Measurements from ENCODE around the gene ARHGEF26. TPM values are rescaled to one million over a fixed set of nuclear protein-coding genes. Genes with fewer than 3 reads are reported as not detected.

ARHGEF26 gene
- total RNA-seq, 1 experiment from 2014 or later = 20.8 TPM

DNA sequence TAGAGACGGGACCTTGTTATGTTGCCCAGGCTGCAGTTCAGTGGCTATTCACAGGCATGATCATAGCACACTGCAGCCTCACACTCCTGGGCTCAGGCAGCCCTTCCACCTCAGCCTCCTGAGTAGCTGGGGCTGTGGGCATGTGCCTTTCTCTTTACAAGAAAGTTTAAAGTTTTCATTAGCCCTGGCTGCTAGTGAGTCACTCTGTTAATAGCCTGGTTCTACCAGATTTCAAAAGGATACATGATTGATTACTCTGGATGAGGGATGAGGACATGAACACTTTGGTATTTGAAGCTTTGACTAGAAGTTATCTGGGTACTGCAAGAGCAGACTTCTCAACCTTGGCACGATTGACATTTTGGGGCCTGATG, 108.0 kb downstream of the ARHGEF26 start:
- Histone ChIP-seq H3K27me3 (replicated peaks; ENCODE audit: control insufficient read depth, insufficient read depth, low read length) (no peaks in the 10 kb centered on the region), H3K36me3 (ENCODE audit: control insufficient read depth, insufficient read depth, low read length) (no peaks in the 10 kb centered on the region), H3K4me1 (peaks cover 22% of the 10 kb centered on the region), H3K4me3 (ENCODE audit: low read depth, low read length) (no peak overlapping the region), H3K9me3 (no peaks in the 10 kb centered on the region)
- POLR2A ChIA-PET = no interaction called here
- H3K9me3 Mint-ChIP-seq (ENCODE audit: unreplicated experiment) = no peaks in the 10 kb centered on the region
- no peak overlapping the region for H3K27ac Mint-ChIP-seq (ENCODE audit: unreplicated experiment)
- BruUV-seq (replicated peaks) = no TSS peak
- CTCF ChIA-PET = no interaction called here
- peaks cover 9% of the 10 kb centered on the region for H3K4me1 Mint-ChIP-seq (ENCODE audit: low read depth, unreplicated experiment)
- H3K4me3 Mint-ChIP-seq (ENCODE audit: unreplicated experiment) = no peak overlapping the region
- TF ChIP-seq, protein P1, sequence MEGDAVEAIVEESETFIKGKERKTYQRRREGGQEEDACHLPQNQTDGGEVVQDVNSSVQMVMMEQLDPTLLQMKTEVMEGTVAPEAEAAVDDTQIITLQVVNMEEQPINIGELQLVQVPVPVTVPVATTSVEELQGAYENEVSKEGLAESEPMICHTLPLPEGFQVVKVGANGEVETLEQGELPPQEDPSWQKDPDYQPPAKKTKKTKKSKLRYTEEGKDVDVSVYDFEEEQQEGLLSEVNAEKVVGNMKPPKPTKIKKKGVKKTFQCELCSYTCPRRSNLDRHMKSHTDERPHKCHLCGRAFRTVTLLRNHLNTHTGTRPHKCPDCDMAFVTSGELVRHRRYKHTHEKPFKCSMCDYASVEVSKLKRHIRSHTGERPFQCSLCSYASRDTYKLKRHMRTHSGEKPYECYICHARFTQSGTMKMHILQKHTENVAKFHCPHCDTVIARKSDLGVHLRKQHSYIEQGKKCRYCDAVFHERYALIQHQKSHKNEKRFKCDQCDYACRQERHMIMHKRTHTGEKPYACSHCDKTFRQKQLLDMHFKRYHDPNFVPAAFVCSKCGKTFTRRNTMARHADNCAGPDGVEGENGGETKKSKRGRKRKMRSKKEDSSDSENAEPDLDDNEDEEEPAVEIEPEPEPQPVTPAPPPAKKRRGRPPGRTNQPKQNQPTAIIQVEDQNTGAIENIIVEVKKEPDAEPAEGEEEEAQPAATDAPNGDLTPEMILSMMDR (IDR thresholded peaks at IDR 0.05; ENCODE audit: insufficient read depth in 1 of 2, low read depth in 1 of 2, low read length in 1 of 2, severe bottlenecking in 1 of 2, unreplicated experiment in 1 of 2) = no peak
- intact Hi-C loops (cut with micrococcal nuclease; ENCODE audit: unreplicated experiment) = no loop called here
- H3K36me3 Mint-ChIP-seq (ENCODE audit: insufficient read depth, unreplicated experiment) = peaks cover 5% of the 10 kb centered on the region
- peak in 1 of 2 experiments; percentile 9 for DNase-seq
- no peaks in the 10 kb centered on the region for H3K27me3 Mint-ChIP-seq (ENCODE audit: insufficient read depth, unreplicated experiment)

DNA sequence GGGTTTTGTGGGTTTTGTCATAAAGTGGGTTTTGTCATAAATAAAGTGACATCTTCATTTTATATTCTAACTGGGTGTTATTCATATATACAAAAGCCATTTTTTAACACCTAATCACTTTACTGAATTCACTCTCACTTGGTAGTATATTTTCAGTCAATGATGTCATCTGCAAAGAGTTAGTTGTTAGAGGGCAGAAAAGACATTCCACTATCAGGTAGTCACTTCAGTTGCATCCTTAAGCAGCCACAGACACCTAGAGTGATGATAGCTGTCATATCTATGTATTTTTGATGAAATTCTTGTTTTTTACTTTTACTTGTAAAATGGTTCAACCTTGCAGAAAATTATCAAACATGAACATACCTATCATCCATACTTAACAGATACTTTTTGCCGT, 114.1 kb downstream of the ARHGEF26 start:
- no peaks in the 10 kb centered on the region for H3K9me3 ChIP-seq
- no peak for DNase-seq
- no TSS peak for BruUV-seq (replicated peaks)
- CTCF ChIA-PET = no interaction called here
- TF ChIP-seq, protein P1 (IDR thresholded peaks at IDR 0.05; ENCODE audit: insufficient read depth in 1 of 2, low read depth in 1 of 2, low read length in 1 of 2, severe bottlenecking in 1 of 2, unreplicated experiment in 1 of 2) = no peak
- H3K27me3 ChIP-seq (replicated peaks; ENCODE audit: control insufficient read depth, insufficient read depth, low read length) = no peaks in the 10 kb centered on the region
- no peaks in the 10 kb centered on the region for H3K27me3 Mint-ChIP-seq (ENCODE audit: insufficient read depth, unreplicated experiment)
- H3K36me3 ChIP-seq (ENCODE audit: control insufficient read depth, insufficient read depth, low read length) = no peaks in the 10 kb centered on the region
- no peak overlapping the region for H3K4me3 Mint-ChIP-seq (ENCODE audit: unreplicated experiment)
- peaks cover 9% of the 10 kb centered on the region for H3K36me3 Mint-ChIP-seq (ENCODE audit: insufficient read depth, unreplicated experiment)
- H3K4me1 Mint-ChIP-seq (ENCODE audit: low read depth, unreplicated experiment) = peaks cover 3% of the 10 kb centered on the region
- POLR2A ChIA-PET = no interaction called here
- H3K4me1 ChIP-seq = no peaks in the 10 kb centered on the region
- H3K4me3 ChIP-seq (ENCODE audit: low read depth, low read length) = no peak overlapping the region
- no peaks in the 10 kb centered on the region for H3K9me3 Mint-ChIP-seq (ENCODE audit: unreplicated experiment)
- H3K27ac Mint-ChIP-seq (ENCODE audit: unreplicated experiment) = no peak overlapping the region
- intact Hi-C loops (cut with micrococcal nuclease; ENCODE audit: unreplicated experiment) = no loop called here

DNA sequence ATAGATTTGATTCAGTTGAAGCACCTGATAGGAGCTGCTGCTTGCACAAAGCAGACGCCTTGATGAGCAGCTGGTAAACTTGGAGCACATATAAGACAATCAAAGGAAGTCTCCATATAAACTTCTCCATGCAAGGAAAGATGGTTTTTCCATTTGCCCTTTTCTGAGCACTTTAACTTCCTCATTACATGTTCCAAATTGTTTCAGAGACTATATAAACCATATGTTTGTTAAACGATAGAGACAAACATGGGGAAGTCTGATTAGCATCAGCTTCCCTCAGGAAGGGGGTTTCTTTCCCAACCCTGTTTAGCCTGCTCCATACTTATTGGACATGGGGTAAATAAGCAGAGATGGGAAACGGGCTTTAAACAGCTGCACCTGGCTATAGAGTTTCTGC, 115.1 kb downstream of the ARHGEF26 start:
- intact Hi-C loops (cut with micrococcal nuclease; ENCODE audit: unreplicated experiment) = no loop called here
- Mint-ChIP-seq H3K9me3 (ENCODE audit: unreplicated experiment) (no peaks in the 10 kb centered on the region), H3K27me3 (ENCODE audit: insufficient read depth, unreplicated experiment) (no peaks in the 10 kb centered on the region), H3K27ac (ENCODE audit: unreplicated experiment) (no peak overlapping the region), H3K4me1 (ENCODE audit: low read depth, unreplicated experiment) (peaks cover 12% of the 10 kb centered on the region), H3K36me3 (ENCODE audit: insufficient read depth, unreplicated experiment) (peaks cover 10% of the 10 kb centered on the region), H3K4me3 (ENCODE audit: unreplicated experiment) (no peak overlapping the region)
- ChIA-PET POLR2A (no interaction called here), CTCF (no interaction called here)
- Histone ChIP-seq H3K36me3 (ENCODE audit: control insufficient read depth, insufficient read depth, low read length) (no peaks in the 10 kb centered on the region), H3K9me3 (no peaks in the 10 kb centered on the region), H3K4me1 (peaks cover 3% of the 10 kb centered on the region), H3K4me3 (ENCODE audit: low read depth, low read length) (no peak overlapping the region), H3K27me3 (replicated peaks; ENCODE audit: control insufficient read depth, insufficient read depth, low read length) (no peaks in the 10 kb centered on the region)
- no peak for DNase-seq
- TF ChIP-seq, protein P1 (IDR thresholded peaks at IDR 0.05; ENCODE audit: insufficient read depth in 1 of 2, low read depth in 1 of 2, low read length in 1 of 2, severe bottlenecking in 1 of 2, unreplicated experiment in 1 of 2) = no peak
- no TSS peak for BruUV-seq (replicated peaks)
